Liver (tissue), 9 donors: ENCODE data around the gene DDN. TPM values are rescaled to one million over a fixed set of nuclear protein-coding genes. Genes with fewer than 3 reads are reported as not detected.

Experiments
- DNase-seq: peaks from one replicate; pipeline ENCODE4 v3.0.0-alpha.2; 2017; ENCODE audit warnings: low spot score
- H3K27ac ChIP-seq, 2 donors: one replicate each; pipeline ENCODE4 v1.7.0; 2013; ENCODE audit warnings: inconsistent platforms in 2 of 2, low read length in 2 of 2, control low read depth in 1 of 2, low read depth in 1 of 2, mild to moderate bottlenecking in 1 of 2
- H3K27me3 ChIP-seq, 4 donors: one replicate each; pipeline versions ENCODE4 v1.6.1 to v1.7.0; 2013; ENCODE audit warnings: low read length in 3 of 4, inconsistent platforms in 1 of 4, mild to moderate bottlenecking in 1 of 4, moderate library complexity in 1 of 4; ENCODE audit not compliant: control insufficient read depth in 4 of 4, insufficient read depth in 4 of 4
- H3K36me3 ChIP-seq, 4 donors: one replicate each; pipeline versions ENCODE4 v1.6.1 to v1.7.0; 2013; ENCODE audit warnings: low read length in 3 of 4, mild to moderate bottlenecking in 3 of 4, low read depth in 1 of 4, moderate library complexity in 1 of 4; ENCODE audit not compliant: control insufficient read depth in 4 of 4, insufficient read depth in 3 of 4
- H3K4me1 ChIP-seq, 4 donors: one replicate each; pipeline versions ENCODE4 v1.6.1 to v1.7.0; 2013; ENCODE audit warnings: low read length in 3 of 4, mild to moderate bottlenecking in 3 of 4, moderate library complexity in 1 of 4; ENCODE audit not compliant: control insufficient read depth in 4 of 4, insufficient read depth in 4 of 4
- H3K4me3 ChIP-seq, 3 donors: one replicate each; pipeline versions ENCODE4 v1.6.1 to v1.7.0; 2013; ENCODE audit warnings: low read length in 3 of 3, control low read depth in 1 of 3, low read depth in 1 of 3, mild to moderate bottlenecking in 1 of 3
- H3K9ac ChIP-seq, 2 donors: one replicate each; pipeline ENCODE4 v1.7.0; 2013; ENCODE audit warnings: low read length in 2 of 2, mild to moderate bottlenecking in 2 of 2, moderate library complexity in 2 of 2, control low read depth in 1 of 2, low read depth in 1 of 2
- H3K9me3 ChIP-seq, 4 donors: one replicate each; pipeline versions ENCODE4 v1.6.1 to v1.7.0; 2013; ENCODE audit warnings: low read length in 3 of 4; ENCODE audit not compliant: control insufficient read depth in 4 of 4
- ATF3 ChIP-seq: IDR thresholded peaks from 2 replicates; pipeline ENCODE4 v1.6.1; 2016; ENCODE audit warnings: antibody characterized with exemption
- CTCF ChIP-seq: fragments of 150-350 bp; IDR thresholded peaks from 2 replicates; pipeline ENCODE4 v1.5.1; 2017; ENCODE audit warnings: improper control_type of control experiment, low read depth, low read length; ENCODE audit not compliant: missing input control
- EGR1 ChIP-seq, 2 donors: IDR thresholded peaks; 2 replicates each; pipeline ENCODE4 v1.6.1; 2016 to 2018; ENCODE audit warnings: antibody characterized with exemption in 2 of 2, low read depth in 2 of 2
- FOXA1 ChIP-seq: IDR thresholded peaks from 2 replicates; pipeline ENCODE4 v1.6.1; 2016; ENCODE audit warnings: antibody characterized with exemption
- GABPA ChIP-seq, 2 donors: IDR thresholded peaks in 1 of 2; conservative IDR thresholded peaks in 1 of 2; 2 replicates each; pipeline ENCODE4 v1.6.1; 2016; ENCODE audit warnings: antibody characterized with exemption in 2 of 2, mild to moderate bottlenecking in 1 of 2, moderate library complexity in 1 of 2
- HNF4A ChIP-seq, 2 donors: conservative IDR thresholded peaks; 2 replicates each; pipeline ENCODE4 v1.6.1; 2016; ENCODE audit warnings: antibody characterized with exemption in 2 of 2, mild to moderate bottlenecking in 2 of 2
- JUND ChIP-seq, 2 donors: IDR thresholded peaks; 2 replicates each; pipeline ENCODE4 v1.6.1; 2016; ENCODE audit warnings: antibody characterized with exemption in 2 of 2
- NR2F2 ChIP-seq: IDR thresholded peaks from 2 replicates; pipeline ENCODE4 v1.6.1; 2016; ENCODE audit warnings: antibody characterized with exemption
- RAD21 ChIP-seq, 2 donors: IDR thresholded peaks; 2 replicates each; pipeline ENCODE4 v1.6.1; 2016; ENCODE audit warnings: antibody characterized with exemption in 2 of 2, mild to moderate bottlenecking in 2 of 2
- REST ChIP-seq: IDR thresholded peaks from 2 replicates; pipeline ENCODE4 v1.6.1; 2016; ENCODE audit warnings: antibody characterized with exemption, mild to moderate bottlenecking
- RXRA ChIP-seq, 2 donors: IDR thresholded peaks; 2 replicates each; pipeline ENCODE4 v1.6.1; 2017 to 2018; ENCODE audit warnings: antibody characterized with exemption in 2 of 2, mild to moderate bottlenecking in 1 of 2
- SP1 ChIP-seq: IDR thresholded peaks from 2 replicates; pipeline ENCODE4 v1.6.1; 2018; ENCODE audit warnings: antibody characterized with exemption, mild to moderate bottlenecking
- TAF1 ChIP-seq: conservative IDR thresholded peaks from 2 replicates; pipeline ENCODE4 v1.6.1; 2016; ENCODE audit warnings: antibody characterized with exemption, mild to moderate bottlenecking
- YY1 ChIP-seq: IDR thresholded peaks from 2 replicates; pipeline ENCODE4 v1.6.1; 2016; ENCODE audit warnings: antibody characterized with exemption, mild to moderate bottlenecking
- ZBTB33 ChIP-seq: IDR thresholded peaks from 2 replicates; pipeline ENCODE4 v1.6.1; 2016; ENCODE audit warnings: antibody characterized with exemption
- WGBS: extraction: QIAGEN DNeasy Blood & Tissue Kit; methylation state at CpG from one replicate; pipeline ENCODE4 v1.1.7; 2013; 5-methylcytosine and 5-hydroxymethylcytosine counted together
- polyA plus RNA-seq, 2 donors: library from polyadenylated mRNA; stranded (reverse) in 1 of 2; unstranded in 1 of 2; fragments of 200-250 nt in 1 of 2; fragments of >200 nt in 1 of 2; fragmentation: Nextera tagmentation in 1 of 2; extraction: Ambion mirVana in 1 of 2; gene quantifications; one replicate each; pipeline versions ENCODE4 v1.2.1 to v1.2.3, GENCODE V29; 2013 to 2015
- total RNA-seq, 2 donors: library from RNA; depleted of rRNA; stranded (reverse); fragments of >200 nt; gene quantifications; one replicate each; pipeline ENCODE4 v1.2.3, GENCODE V29; 2014
- donor health status: healthy.
- donor health status: healthy.
- donor health status: healthy.
- donor health status: healthy.
- donor health status: healthy.

The DDN gene
- total and polyA plus RNA-seq, 4 donors: 0.09 TPM; not detected in 3

GRCh38 chr12:49024543-49024942 lies 25.4 kb upstream of the DDN start:
- peaks cover 21 to 80% (median 65%) of the 10 kb centered on the region in 4 donors for H3K36me3 ChIP-seq
- H3K4me3 ChIP-seq: no peak overlapping the region
- no peak for TF ChIP-seq YY1
- no peak for TF ChIP-seq FOXA1
- no peak for TF ChIP-seq NR2F2
- TF ChIP-seq SP1: no peak
- no peak for TF ChIP-seq RXRA (IDR thresholded peaks at IDR 0.05)
- no peak for TF ChIP-seq RAD21 (IDR thresholded peaks at IDR 0.05)
- TF ChIP-seq TAF1: no peak
- no peak for TF ChIP-seq JUND (IDR thresholded peaks at IDR 0.05)
- TF ChIP-seq GABPA (IDR thresholded peaks at IDR 0.05 in 1 of 2, conservative IDR thresholded peaks at IDR 0.05 in 1 of 2): no peak
- TF ChIP-seq REST: no peak
- WGBS: 97% methylated on average over 12 of the region's 12 CpGs
- H3K27ac ChIP-seq: no peak overlapping the region
- no peak overlapping the region for H3K9ac ChIP-seq
- H3K4me1 ChIP-seq: no peaks in the 10 kb centered on the region
- no peaks in the 10 kb centered on the region for H3K9me3 ChIP-seq
- H3K27me3 ChIP-seq: no peaks in the 10 kb centered on the region
- DNase-seq: no peak

GRCh38 chr12:49023812-49024211 lies 24.6 kb upstream of the DDN start:
- Histone ChIP-seq H3K9me3 (no peaks in the 10 kb centered on the region), H3K27me3 (no peaks in the 10 kb centered on the region), H3K4me1 (peaks cover 0 to 2% (median 0%) of the 10 kb centered on the region in 4 donors), H3K4me3 (no peak overlapping the region), H3K27ac (no peak overlapping the region), H3K36me3 (peaks cover 21 to 73% (median 59%) of the 10 kb centered on the region in 4 donors), H3K9ac (no peak overlapping the region)
- no peak for TF ChIP-seq GABPA (IDR thresholded peaks at IDR 0.05 in 1 of 2, conservative IDR thresholded peaks at IDR 0.05 in 1 of 2)
- no peak for TF ChIP-seq SP1
- no peak for TF ChIP-seq FOXA1
- no peak for TF ChIP-seq ATF3
- TF ChIP-seq JUND (IDR thresholded peaks at IDR 0.05): no peak
- no peak for TF ChIP-seq ZBTB33
- TF ChIP-seq EGR1 (IDR thresholded peaks at IDR 0.05; ENCODE audit: low read depth in 2 of 2): no peak
- TF ChIP-seq YY1: no peak
- no peak for TF ChIP-seq NR2F2
- TF ChIP-seq HNF4A (conservative IDR thresholded peaks at IDR 0.05): no peak
- TF ChIP-seq RXRA (IDR thresholded peaks at IDR 0.05): no peak
- TF ChIP-seq REST: no peak
- TF ChIP-seq TAF1: no peak
- TF ChIP-seq CTCF: no peak
- WGBS: 97% methylated on average over 2 of the region's 2 CpGs
- DNase-seq: no peak
